Body of pancreas (tissue), 4 donors: ENCODE measurements around the gene IVD. TPM values are rescaled to one million over a fixed set of nuclear protein-coding genes. Genes with fewer than 3 reads are reported as not detected.

ENCODE experiments used
- ATAC-seq: fragments of 150-250 bp; one replicate; pipeline ENCODE4 v1.9.1; 2016
- DNase-seq, 4 donors: peaks; one replicate each; pipeline ENCODE4 v3.0.0-alpha.2; 2019
- H3K27ac ChIP-seq, 4 donors: fragments of 200-600 bp; sonication (generic); 1 replicate in 3 of 4; 2 replicates in 1 of 4; pipeline versions ENCODE4 v1.5.1 to v1.6.1; 2016 to 2019; ENCODE audit warnings: mild to moderate bottlenecking in 1 of 4, mixed read lengths in 1 of 4, moderate library complexity in 1 of 4
- H3K27me3 ChIP-seq, 2 donors: fragments of 200-600 bp; sonication (generic); one replicate each; pipeline ENCODE4 v1.6.0; 2016; ENCODE audit warnings: mild to moderate bottlenecking in 1 of 2
- H3K36me3 ChIP-seq, 2 donors: fragments of 200-600 bp; sonication (generic); replicated peaks in 1 of 2; 2 replicates each; pipeline ENCODE4 v1.5.1; 2016; ENCODE audit warnings: low read depth in 2 of 2; ENCODE audit not compliant: insufficient read depth in 1 of 2
- H3K4me1 ChIP-seq: fragments of 200-600 bp; sonication (generic); one replicate; pipeline ENCODE4 v1.6.0; 2016
- H3K4me3 ChIP-seq, 2 donors: fragments of 200-600 bp; sonication (generic); 1 replicate in 1 of 2; 2 replicates in 1 of 2; pipeline ENCODE4 v1.5.1; 2016 to 2019
- H3K9me3 ChIP-seq, 3 donors: fragments of 200-600 bp; sonication (generic); 1 replicate in 2 of 3; 2 replicates in 1 of 3; pipeline ENCODE4 v1.5.1; 2016
- POLR2A ChIP-seq, 3 donors: fragments of 450-650 bp; IDR thresholded peaks; one replicate each; pipeline ENCODE4 v1.6.1; 2016; ENCODE audit warnings: antibody characterized with exemption in 3 of 3, mild to moderate bottlenecking in 2 of 3
- WGBS, 2 donors: methylation state at CpG; one replicate each; pipeline ENCODE4 v1.1.5; 2017; 5-methylcytosine and 5-hydroxymethylcytosine counted together
- intact Hi-C: fragments of 100-400 bp; cut with DNase I; formaldehyde crosslinking; loops from one replicate; pipeline ENCODE4 v1.15.1; 2023
- total RNA-seq, 2 donors: library from RNA; depleted of rRNA; stranded (reverse); fragments of >200 nt; gene quantifications; one replicate each; pipeline ENCODE4 v1.1.0, GENCODE V29; 2016
- TF ChIP-seq, protein P1 (sequence below), 7 experiments: fragments of 450-650 bp in 4 of 7; fragments of 200-600 bp in 3 of 7; sonication (generic) in 3 of 7; IDR thresholded peaks; one replicate each; pipeline ENCODE4 v1.5.1; 2016 to 2019; ENCODE audit warnings: antibody characterized with exemption in 7 of 7

The IVD gene
- total RNA-seq, 2 donors from 2014 or later = 30.3 to 34.0 TPM

DNA sequence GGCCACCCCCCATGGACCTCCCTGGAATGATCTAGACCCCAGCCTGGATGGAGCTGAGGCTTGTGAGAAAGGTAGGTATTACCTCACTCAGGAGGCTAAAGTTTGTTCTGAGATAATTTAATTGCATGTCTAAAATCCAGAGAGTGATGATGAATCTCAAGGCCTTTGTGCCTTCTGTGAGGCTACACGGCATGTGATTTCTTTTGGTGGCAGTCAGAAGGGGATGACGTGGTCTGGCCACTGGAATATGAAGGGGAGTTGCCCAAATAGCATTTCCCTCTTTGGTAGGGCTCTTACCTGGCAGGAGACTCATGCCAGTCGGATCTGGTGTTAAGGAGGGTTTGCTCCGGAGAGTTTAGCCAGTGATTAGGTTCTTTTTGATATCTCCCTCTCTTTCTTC, 37.7 kb downstream of the IVD start:
- no peak overlapping the region for H3K4me3 ChIP-seq
- WGBS, 2 donors = 54 to 59% methylated on average over 4 of the region's 4 CpGs

GRCh38 chr15:40443846-40444245, 38.3 kb downstream of the IVD start:
- intact Hi-C loops = no loop called here
- Histone ChIP-seq H3K4me1 (peaks cover 48% of the 10 kb centered on the region), H3K4me3 (no peak overlapping the region), H3K36me3 (no peaks in the 10 kb centered on the region), H3K27ac (no peak overlapping the region), H3K27me3 (no peaks in the 10 kb centered on the region), H3K9me3 (no peaks in the 10 kb centered on the region)
- no peak for TF ChIP-seq POLR2A (IDR thresholded peaks at IDR 0.05)
- TF ChIP-seq, protein P1, sequence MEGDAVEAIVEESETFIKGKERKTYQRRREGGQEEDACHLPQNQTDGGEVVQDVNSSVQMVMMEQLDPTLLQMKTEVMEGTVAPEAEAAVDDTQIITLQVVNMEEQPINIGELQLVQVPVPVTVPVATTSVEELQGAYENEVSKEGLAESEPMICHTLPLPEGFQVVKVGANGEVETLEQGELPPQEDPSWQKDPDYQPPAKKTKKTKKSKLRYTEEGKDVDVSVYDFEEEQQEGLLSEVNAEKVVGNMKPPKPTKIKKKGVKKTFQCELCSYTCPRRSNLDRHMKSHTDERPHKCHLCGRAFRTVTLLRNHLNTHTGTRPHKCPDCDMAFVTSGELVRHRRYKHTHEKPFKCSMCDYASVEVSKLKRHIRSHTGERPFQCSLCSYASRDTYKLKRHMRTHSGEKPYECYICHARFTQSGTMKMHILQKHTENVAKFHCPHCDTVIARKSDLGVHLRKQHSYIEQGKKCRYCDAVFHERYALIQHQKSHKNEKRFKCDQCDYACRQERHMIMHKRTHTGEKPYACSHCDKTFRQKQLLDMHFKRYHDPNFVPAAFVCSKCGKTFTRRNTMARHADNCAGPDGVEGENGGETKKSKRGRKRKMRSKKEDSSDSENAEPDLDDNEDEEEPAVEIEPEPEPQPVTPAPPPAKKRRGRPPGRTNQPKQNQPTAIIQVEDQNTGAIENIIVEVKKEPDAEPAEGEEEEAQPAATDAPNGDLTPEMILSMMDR (IDR thresholded peaks at IDR 0.05) = no peak
- ATAC-seq (no peak), DNase-seq (no peak)
- WGBS, 2 donors = 74 to 77% methylated on average over 3 of the region's 3 CpGs

More for the DNA sequence above, 37.7 kb downstream of the IVD start:
- Histone ChIP-seq H3K4me1 (peaks cover 54% of the 10 kb centered on the region), H3K27ac (no peak overlapping the region), H3K36me3 (no peaks in the 10 kb centered on the region), H3K27me3 (no peaks in the 10 kb centered on the region), H3K9me3 (no peaks in the 10 kb centered on the region)
- intact Hi-C loops = no loop called here
- DNase-seq (no peak), ATAC-seq (no peak)
- TF ChIP-seq, protein P1 (IDR thresholded peaks at IDR 0.05) = no peak
- TF ChIP-seq POLR2A (IDR thresholded peaks at IDR 0.05) = no peak

DNA sequence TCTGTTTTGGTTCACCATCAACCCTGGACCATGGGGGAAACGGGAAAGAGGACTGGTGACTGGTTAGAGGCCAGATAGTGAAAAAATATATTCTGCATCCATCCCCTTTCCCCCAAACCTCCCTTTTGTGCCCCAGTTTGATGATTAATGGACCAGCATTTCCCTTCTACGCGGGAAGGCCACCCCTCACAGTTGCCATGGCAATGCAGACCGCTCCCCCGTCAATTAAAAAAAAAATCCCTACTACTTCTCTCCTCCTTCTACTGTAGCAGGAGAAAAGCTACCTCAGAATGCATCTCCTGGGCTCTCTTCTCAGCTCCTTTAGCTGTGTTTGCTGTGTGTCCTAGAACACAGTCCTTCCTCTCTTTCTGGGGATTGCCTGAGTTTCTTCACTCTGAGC, 39.1 kb downstream of the IVD start:
- ATAC-seq (no peak), DNase-seq (no peak)
- TF ChIP-seq, protein P1 (IDR thresholded peaks at IDR 0.05) = no peak
- TF ChIP-seq POLR2A (IDR thresholded peaks at IDR 0.05) = no peak
- no peaks in the 10 kb centered on the region for H3K9me3 ChIP-seq
- H3K27ac ChIP-seq = no peak overlapping the region
- intact Hi-C loops = no loop called here
- H3K36me3 ChIP-seq = no peaks in the 10 kb centered on the region
- H3K27me3 ChIP-seq = no peaks in the 10 kb centered on the region
- 72 to 77% methylated on average over 5 of the region's 5 CpGs for WGBS, 2 donors
- H3K4me1 ChIP-seq = peaks cover 39% of the 10 kb centered on the region
- no peak overlapping the region for H3K4me3 ChIP-seq

GRCh38 chr15:40445421-40445922, 39.9 kb downstream of the IVD start:
- no peak overlapping the region for H3K4me3 ChIP-seq

GRCh38 chr15:40446144-40446543, 40.5 kb downstream of the IVD start:
- H3K4me3 ChIP-seq = no peak overlapping the region
- ATAC-seq (no peak), DNase-seq (no peak)
- H3K27me3 ChIP-seq = no peaks in the 10 kb centered on the region
- H3K27ac ChIP-seq = no peak overlapping the region
- 71% methylated on average over 2 of the region's 3 CpGs; no CpG with 5 or more reads in 1 of the 2 donors for WGBS, 2 donors
- peaks cover 46% of the 10 kb centered on the region for H3K4me1 ChIP-seq
- no peaks in the 10 kb centered on the region for H3K9me3 ChIP-seq
- no peak for TF ChIP-seq POLR2A (IDR thresholded peaks at IDR 0.05)
- TF ChIP-seq, protein P1 (IDR thresholded peaks at IDR 0.05) = no peak
- H3K36me3 ChIP-seq = no peaks in the 10 kb centered on the region
- intact Hi-C loops = no loop called here

More at GRCh38 chr15:40445421-40445922, 39.9 kb downstream of the IVD start:
- intact Hi-C loops = no loop called here
- Histone ChIP-seq H3K9me3 (no peaks in the 10 kb centered on the region), H3K27me3 (no peaks in the 10 kb centered on the region), H3K36me3 (no peaks in the 10 kb centered on the region), H3K4me1 (peaks cover 44% of the 10 kb centered on the region), H3K27ac (peak overlapping the region in 1 of 4 donors; percentile 20)
- TF ChIP-seq, protein P1 (IDR thresholded peaks at IDR 0.05) = no peak
- ATAC-seq = no peak
- WGBS, 2 donors = 51 to 56% methylated on average over 9 of the region's 9 CpGs
- peak in 1 of 4 donors; percentile 37 for DNase-seq
